ENCODE results near the gene HLA-DOB.
"Not testable (repeated sequence)": the region's sequence is repeated elsewhere in the genome, so short reads cannot be mapped to it uniquely, and the experiment has no call there.

Gene HLA-DOB

GRCh38 chr6:32807020-32807580 lies 9.7 kb downstream of the HLA-DOB start:
- no peak for DNase-seq (ENCODE audit: low spot score)

GRCh38 chr6:32805404-32805803 lies 11.4 kb downstream of the HLA-DOB start:
- not testable (repeated sequence) for DNase-seq (ENCODE audit: low spot score)

GRCh38 chr6:32803416-32803815 lies 13.4 kb downstream of the HLA-DOB start:
- DNase-seq (ENCODE audit: low spot score) = no peak

DNA sequence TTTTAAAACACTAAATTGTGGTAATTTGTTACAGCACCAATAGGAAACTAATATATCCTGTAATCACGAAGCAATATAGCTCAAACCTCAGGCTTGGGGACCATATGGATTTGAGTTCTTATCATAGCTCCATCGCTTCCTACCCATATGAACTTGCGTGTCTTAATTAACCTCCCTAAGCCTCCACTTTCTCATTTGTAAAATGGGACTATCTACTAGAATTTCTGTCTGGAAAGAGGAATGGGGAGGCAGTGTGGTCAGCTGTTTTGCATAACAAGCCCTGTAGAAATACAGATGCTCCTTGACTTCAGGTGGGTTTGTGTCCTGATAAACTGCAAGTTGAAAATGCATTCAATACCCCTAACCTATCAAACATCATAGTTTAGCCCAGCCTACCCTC lies 17.1 kb downstream of the HLA-DOB start:
- no peak for DNase-seq (ENCODE audit: low spot score)

- DNase-seq (ENCODE audit: low spot score) = no peak
Observed at GRCh38 chr6:32799168-32799567, 17.6 kb downstream of the HLA-DOB start.

DNA sequence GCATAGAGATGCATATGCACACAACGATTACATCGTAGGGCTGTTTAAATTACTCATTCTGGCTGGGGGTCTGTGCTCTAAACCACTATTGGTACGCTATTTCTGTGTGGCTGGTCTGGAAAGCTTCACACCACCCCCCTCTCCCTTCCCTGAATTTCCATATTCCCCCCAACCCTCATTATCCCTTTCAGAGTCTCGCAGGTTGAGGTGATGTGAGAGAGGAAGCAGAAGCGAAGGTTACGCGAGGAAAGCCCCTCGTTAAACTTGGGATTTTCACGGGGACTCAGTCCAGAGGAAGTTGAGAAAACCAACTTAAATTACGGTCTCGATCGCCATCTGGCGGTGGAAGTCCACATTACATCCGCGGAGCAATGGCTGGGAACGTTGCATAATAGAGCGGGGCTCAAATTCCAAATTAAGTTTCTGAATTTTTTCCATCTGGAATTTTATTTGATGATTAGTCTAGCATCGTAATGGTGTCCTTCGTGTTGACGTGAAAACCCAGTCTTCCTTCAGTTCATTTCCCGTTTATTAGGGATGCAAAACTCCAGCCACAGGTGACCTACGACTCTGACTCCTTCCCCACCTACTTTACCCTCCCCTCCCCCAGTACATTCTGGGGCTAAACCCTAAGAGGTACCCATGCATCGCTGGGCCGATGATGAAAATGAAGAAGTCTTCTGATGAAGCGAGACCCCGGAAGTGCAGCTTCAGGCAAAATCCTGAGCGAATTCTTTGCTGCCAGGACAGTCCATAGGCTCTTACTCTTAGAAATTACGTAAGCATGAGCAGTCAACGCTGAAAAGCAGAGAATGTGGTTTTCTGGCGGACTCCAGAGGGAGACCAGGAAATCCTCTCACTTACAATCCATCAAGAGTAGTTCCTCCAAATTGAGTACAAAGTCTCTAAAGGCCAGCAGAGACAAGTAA lies 19.7 kb downstream of the HLA-DOB start:
- DNase-seq (ENCODE audit: low spot score) = peak; percentile 68

GRCh38 chr6:32794510-32794909 lies 22.3 kb downstream of the HLA-DOB start:
- peak; percentile 74 for DNase-seq (ENCODE audit: low spot score)

GRCh38 chr6:32792901-32793435 lies 23.8 kb downstream of the HLA-DOB start:
- no peak for DNase-seq (ENCODE audit: low spot score)

- no peak for DNase-seq (ENCODE audit: low spot score)
Observed at GRCh38 chr6:32790306-32790705, 26.5 kb downstream of the HLA-DOB start.

DNA sequence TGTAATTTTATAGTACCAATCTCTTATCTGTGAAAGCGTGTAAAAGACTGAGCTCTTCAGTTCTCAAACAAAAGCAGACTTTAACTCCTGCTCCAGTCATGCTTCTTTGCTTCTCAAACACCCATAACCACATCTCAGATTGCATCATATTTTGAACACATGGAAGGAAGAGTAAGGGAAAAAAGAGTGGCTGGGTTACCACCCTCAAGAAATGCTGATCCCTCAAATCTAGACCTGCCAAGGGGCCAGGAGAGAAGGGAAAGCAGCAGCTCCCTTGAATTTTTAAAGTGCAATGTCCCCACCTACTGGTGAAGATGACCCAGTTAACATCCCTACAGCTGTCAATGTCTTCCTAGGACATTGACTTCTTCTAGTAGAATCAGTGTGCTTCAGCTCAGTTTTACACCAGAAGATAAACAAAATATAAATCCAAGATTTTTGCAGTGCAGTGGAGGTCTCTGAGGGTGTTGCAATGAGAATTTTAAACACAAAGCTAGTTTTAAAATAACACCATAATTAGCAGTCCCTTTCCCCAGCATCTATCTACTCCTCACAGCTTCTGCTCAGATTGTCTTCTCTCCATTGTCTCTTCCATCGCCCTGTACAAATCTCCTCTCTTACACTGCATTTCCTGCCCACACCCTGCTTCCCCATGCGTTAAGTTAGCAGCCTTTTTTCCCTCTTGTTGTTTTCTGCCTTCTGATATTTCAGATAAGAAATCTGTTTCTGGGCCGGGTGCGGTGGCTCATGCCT lies 30.8 kb downstream of the HLA-DOB start:
- DNase-seq (ENCODE audit: low spot score) = peak; percentile 88

DNA sequence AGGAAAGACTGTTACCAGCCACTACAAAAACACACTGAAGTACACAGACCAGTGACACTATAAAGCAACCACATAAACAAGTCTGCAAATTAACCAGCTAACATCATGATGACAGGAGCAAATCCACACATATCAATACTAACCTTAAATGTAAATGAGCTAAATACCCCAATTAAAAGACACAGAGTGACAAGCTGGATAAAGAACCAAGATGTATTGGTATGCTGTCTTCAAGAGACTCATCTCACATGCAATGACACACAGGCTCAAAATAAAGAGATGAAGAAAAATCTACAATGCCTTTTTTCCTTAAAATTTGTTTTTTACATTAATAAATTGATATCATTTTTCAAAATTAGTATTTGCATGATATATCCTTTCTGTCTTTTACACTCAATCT lies 33.9 kb downstream of the HLA-DOB start:
- DNase-seq (ENCODE audit: low spot score) = not testable (repeated sequence)

- no peak for DNase-seq (ENCODE audit: low spot score)
Observed at GRCh38 chr6:32779036-32779435, 37.8 kb downstream of the HLA-DOB start.

DNA sequence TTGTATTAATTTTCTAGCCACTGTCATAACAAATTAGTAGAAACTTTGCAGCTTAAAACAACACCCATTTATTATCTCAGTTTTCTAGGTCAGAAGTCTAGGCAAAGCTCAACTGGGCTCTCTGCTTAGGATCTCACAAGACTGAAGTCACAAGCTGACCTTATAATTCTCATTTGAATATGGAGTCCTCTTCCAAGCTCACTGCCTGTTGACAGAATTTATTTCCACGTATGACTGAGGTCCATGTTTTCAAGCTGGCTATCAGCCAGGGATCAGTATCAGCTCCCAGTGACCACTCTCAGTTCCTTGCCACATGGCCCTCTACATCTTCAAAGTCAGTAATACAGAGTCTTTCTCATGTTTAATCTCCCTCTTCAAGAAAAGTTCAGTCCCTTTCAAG lies 41.7 kb downstream of the HLA-DOB start:
- no peak for DNase-seq (ENCODE audit: low spot score)

DNA sequence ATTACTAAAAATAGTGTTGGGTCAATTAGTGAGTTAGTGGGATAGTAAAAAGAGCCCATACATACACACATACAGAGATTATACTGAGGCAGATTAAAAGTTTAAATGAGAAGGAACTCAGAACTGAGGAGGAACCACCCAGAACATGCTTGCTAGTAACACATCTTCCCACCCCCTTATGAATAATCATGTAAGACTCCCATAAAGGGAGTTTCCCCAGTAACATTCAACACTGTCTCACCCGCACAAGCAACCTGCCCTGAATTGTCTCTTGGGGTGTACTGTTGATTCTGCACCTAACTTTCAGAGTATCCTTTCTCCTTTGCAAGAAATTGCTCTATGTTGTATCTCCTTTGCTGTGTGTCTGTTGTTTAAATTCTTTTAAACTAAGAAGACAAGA lies 42.4 kb downstream of the HLA-DOB start:
- no peak for DNase-seq (ENCODE audit: low spot score)

DNA sequence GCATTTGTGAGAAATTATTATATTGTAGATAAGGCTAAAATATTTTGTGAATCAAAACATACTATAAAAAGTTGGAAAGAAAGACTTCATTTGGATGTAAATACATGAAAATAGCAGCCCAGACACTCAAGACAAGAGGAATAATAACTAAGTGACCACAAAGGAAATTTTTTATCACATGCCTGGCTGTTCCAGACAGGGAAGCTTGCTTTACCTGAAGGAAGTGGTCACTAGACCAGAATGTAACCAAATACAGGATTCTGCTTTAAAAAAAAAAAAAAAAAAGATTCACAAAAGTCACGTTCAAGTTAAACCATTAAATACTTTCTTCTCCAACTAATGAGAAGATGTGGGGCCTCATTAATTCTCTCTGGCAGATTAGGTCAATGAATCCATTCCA lies 44.1 kb downstream of the HLA-DOB start:
- DNase-seq (ENCODE audit: low spot score) = no peak

DNA sequence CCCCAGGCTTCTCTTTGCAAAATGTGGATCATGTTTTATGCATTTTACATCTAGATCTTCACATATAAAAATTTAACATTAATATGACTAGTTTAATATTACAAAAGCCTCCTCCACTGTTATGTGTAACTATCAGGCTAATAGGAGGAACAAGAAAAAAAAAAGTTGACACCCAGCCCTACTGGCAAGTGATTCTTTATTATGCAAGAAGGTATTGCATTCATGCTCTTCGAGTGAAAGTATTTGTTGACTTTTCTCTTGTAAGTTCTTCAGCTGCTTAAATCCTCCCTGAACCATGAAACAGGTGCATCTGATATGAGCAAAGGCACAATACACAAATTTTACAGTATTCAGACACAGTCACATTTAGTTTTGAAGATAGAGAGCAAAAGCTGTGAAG lies 52.8 kb downstream of the HLA-DOB start:
- DNase-seq (ENCODE audit: low spot score) = no peak

- DNase-seq (ENCODE audit: low spot score) = peak; percentile 2
Observed at GRCh38 chr6:32763421-32763820, 53.4 kb downstream of the HLA-DOB start, which contains the start of gene HLA-DQB2. Gene HLA-DQB2, minus strand, starts transcription at chr6:32763532. Its CDS starts 62 bp downstream, at chr6:32763470.
